Measurements from ENCODE around the gene NPBWR2.

DNA sequence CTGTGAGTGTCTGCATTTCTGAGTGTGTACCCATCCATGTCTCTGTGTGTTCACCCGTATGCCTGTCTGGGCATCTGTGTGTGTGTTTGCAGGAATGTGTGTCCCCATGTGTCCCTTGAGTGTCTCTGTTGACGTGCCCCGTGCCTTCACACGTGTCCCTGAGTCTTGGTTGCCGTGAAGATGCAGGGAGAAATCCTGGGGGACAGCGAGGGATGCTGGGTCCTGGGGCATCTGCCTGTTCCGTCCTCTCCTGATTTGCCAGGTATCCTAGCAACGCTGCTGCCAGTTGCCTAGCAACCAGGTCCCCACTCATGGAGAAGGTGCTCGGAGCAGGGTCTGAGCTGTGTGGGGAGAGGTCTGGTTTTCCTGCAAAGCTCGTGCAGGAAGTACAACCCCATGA, 17.2 kb downstream of the NPBWR2 start:
- TF ChIP-seq POLR2A (IDR thresholded peaks at IDR 0.05; ENCODE audit: low read length) (no peak), GATA1 (IDR thresholded peaks at IDR 0.05; ENCODE audit: low read depth, low read length) (no peak)
